ENCODE data around the gene KIF5A.
A peak's percentile ranks its signal among the peaks of the same experiment; 100 is the strongest.
"Not testable (repeated sequence)": the region's sequence is repeated elsewhere in the genome, so short reads cannot be mapped to it uniquely, and the experiment has no call there.

KIF5A gene

GRCh38 chr12:57584050-57584449, 34.2 kb downstream of the KIF5A start:
- DNase-seq (ENCODE audit: low read depth in 2 of 2), result no peak

GRCh38 chr12:57584690-57585089, 34.8 kb downstream of the KIF5A start:
- DNase-seq (ENCODE audit: low read depth in 2 of 2), result no peak

GRCh38 chr12:57585156-57585555, 35.3 kb downstream of the KIF5A start:
- no peak for DNase-seq (ENCODE audit: low read depth in 2 of 2)

- no peak for DNase-seq (ENCODE audit: low read depth in 2 of 2)
These were observed 36.3 kb downstream of the KIF5A start for GRCh38 chr12:57586128-57586527.

GRCh38 chr12:57586832-57587429, 37.1 kb downstream of the KIF5A start:
- no peak for DNase-seq (ENCODE audit: low read depth in 2 of 2)

GRCh38 chr12:57588951-57589610, 39.2 kb downstream of the KIF5A start:
- not testable (repeated sequence) for DNase-seq (ENCODE audit: low read depth in 2 of 2)

- no peak for DNase-seq (ENCODE audit: low read depth in 2 of 2)
These were observed 40.6 kb downstream of the KIF5A start for GRCh38 chr12:57590479-57590863.

GRCh38 chr12:57590864-57591781, 41.3 kb downstream of the KIF5A start, which contains the start of gene PIP4K2C:
Gene PIP4K2C (plus strand): TSS chr12:57591192. CDS start chr12:57591290, 98 bp downstream.
- DNase-seq (ENCODE audit: low read depth in 2 of 2), result peak; percentile 50 to 60

GRCh38 chr12:57591782-57592325, 42.0 kb downstream of the KIF5A start:
- DNase-seq (ENCODE audit: low read depth in 2 of 2), result no peak

GRCh38 chr12:57592551-57593165, 42.8 kb downstream of the KIF5A start:
- DNase-seq (ENCODE audit: low read depth in 2 of 2), result no peak

GRCh38 chr12:57593187-57593586, 43.3 kb downstream of the KIF5A start:
- no peak for DNase-seq (ENCODE audit: low read depth in 2 of 2)

- no peak for DNase-seq (ENCODE audit: low read depth in 2 of 2)
These were observed 50.6 kb downstream of the KIF5A start for GRCh38 chr12:57600395-57600794.

- no peak for DNase-seq (ENCODE audit: low read depth in 2 of 2)
These were observed 52.7 kb downstream of the KIF5A start for GRCh38 chr12:57602544-57602943.

- no peak for DNase-seq (ENCODE audit: low read depth in 2 of 2)
These were observed 53.5 kb downstream of the KIF5A start for GRCh38 chr12:57603324-57603723.

GRCh38 chr12:57603815-57604453, 54.1 kb downstream of the KIF5A start:
- no peak for DNase-seq (ENCODE audit: low read depth in 2 of 2)

GRCh38 chr12:57604454-57604991, 54.7 kb downstream of the KIF5A start, which contains the start of gene DTX3:
Gene DTX3 (plus strand): TSS chr12:57604824. CDS start chr12:57606518, 1,694 bp downstream.
- no peak for DNase-seq (ENCODE audit: low read depth in 2 of 2)

GRCh38 chr12:57604992-57605810, 55.4 kb downstream of the KIF5A start:
- DNase-seq (ENCODE audit: low read depth in 2 of 2), result no peak

- no peak for DNase-seq (ENCODE audit: low read depth in 2 of 2)
These were observed 56.0 kb downstream of the KIF5A start for GRCh38 chr12:57605811-57606311.

- no peak for DNase-seq (ENCODE audit: low read depth in 2 of 2)
These were observed 56.6 kb downstream of the KIF5A start for GRCh38 chr12:57606399-57606798.

- DNase-seq (ENCODE audit: low read depth in 2 of 2), result no peak
These were observed 57.0 kb downstream of the KIF5A start for GRCh38 chr12:57606821-57607220.

All from stimulated activated CD8-positive, alpha-beta memory T cell treated with anti-CD3 and anti-CD28 coated beads, Interleukin-2, amount 100 ng/mL, for 1 hour (primary cell).